M059J (cell line): ENCODE results near the gene PHB1. TPM values are rescaled to one million over a fixed set of nuclear protein-coding genes. Genes with fewer than 3 reads are reported as not detected.

Source experiments
- total RNA-seq: library from RNA; depleted of rRNA; stranded (reverse); fragments of >200 nt; shearing (Covaris generic); gene quantifications from 2 replicates; pipeline ENCODE4 v1.2.3, GENCODE V29; 2014; rRNA removed

PHB1 gene
- total RNA-seq, 1 experiment from 2014 or later, result 155 TPM

Other genes starting within 250 kb of the PHB1 start
- gene GNGT2, start 204.3 kb downstream of the PHB1 start, total RNA-seq, result 0.49 TPM in 1 of 2 replicates, not detected in the other
- gene ABI3, start 204.2 kb downstream of the PHB1 start, total RNA-seq, result 0.12 TPM in 1 of 2 replicates, not detected in the other
- gene PHOSPHO1, start 184.1 kb downstream of the PHB1 start, total RNA-seq, result 0.37 TPM in 1 of 2 replicates, not detected in the other
- 12.3 and 19.1 TPM in 2 replicates for gene ZNF652, start 52.6 kb downstream of the PHB1 start, total RNA-seq
- gene NGFR, start 80.4 kb upstream of the PHB1 start, total RNA-seq, result 0.39 and 0.62 TPM in 2 replicates
- gene NXPH3, start 161.0 kb upstream of the PHB1 start, total RNA-seq, result 3.5 and 5.2 TPM in 2 replicates